ENCODE measurements around the gene NOL11.

The NOL11 gene

GRCh38 chr17:67678414-67678813 is 39.3 kb upstream of the NOL11 start:
- H3K36me3 ChIP-seq, result no peaks in the 10 kb centered on the region
- no peaks in the 10 kb centered on the region for H3K27me3 ChIP-seq
- no peak for TF ChIP-seq CTCF (IDR thresholded peaks at IDR 0.05; ENCODE audit: low read depth, low read length)
- no peak for DNase-seq
- no peaks in the 10 kb centered on the region for H3K4me1 ChIP-seq
- no peaks in the 10 kb centered on the region for H3K9me3 ChIP-seq
- H3K4me3 ChIP-seq (ENCODE audit: low read depth, low read length), result no peak overlapping the region

- no peaks in the 10 kb centered on the region for H3K27me3 ChIP-seq
- no peaks in the 10 kb centered on the region for H3K9me3 ChIP-seq
- no peak overlapping the region for H3K4me3 ChIP-seq (ENCODE audit: low read depth, low read length)
- no peaks in the 10 kb centered on the region for H3K4me1 ChIP-seq
- TF ChIP-seq CTCF (IDR thresholded peaks at IDR 0.05; ENCODE audit: low read depth, low read length), result no peak
- H3K36me3 ChIP-seq, result no peaks in the 10 kb centered on the region
- no peak for DNase-seq
Measured at GRCh38 chr17:67679225-67679624, 38.5 kb upstream of the NOL11 start.

DNA sequence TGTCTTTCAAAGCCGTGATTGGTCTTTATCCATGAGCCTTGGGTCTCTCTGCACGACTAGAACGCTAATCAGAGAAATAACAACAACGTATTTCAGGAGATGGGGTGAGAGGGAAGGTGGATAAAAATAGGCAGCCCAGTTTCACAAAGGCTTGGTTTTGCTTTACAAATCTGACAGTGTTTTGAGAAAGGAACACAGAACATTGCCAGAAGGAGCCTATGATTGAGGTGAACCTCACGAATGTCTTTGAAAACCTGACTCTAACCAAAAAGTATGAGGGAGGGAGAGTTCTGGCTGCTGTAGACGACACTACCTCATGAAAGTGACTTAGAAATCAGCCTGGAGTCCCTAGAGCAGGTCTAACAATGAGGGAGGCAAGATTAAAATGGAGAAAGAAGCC is 38.0 kb upstream of the NOL11 start:
- H3K36me3 ChIP-seq, result no peaks in the 10 kb centered on the region
- H3K9me3 ChIP-seq, result no peaks in the 10 kb centered on the region
- H3K4me3 ChIP-seq (ENCODE audit: low read depth, low read length), result no peak overlapping the region
- TF ChIP-seq CTCF (IDR thresholded peaks at IDR 0.05; ENCODE audit: low read depth, low read length), result no peak
- no peaks in the 10 kb centered on the region for H3K4me1 ChIP-seq
- no peaks in the 10 kb centered on the region for H3K27me3 ChIP-seq
- no peak for DNase-seq

DNA sequence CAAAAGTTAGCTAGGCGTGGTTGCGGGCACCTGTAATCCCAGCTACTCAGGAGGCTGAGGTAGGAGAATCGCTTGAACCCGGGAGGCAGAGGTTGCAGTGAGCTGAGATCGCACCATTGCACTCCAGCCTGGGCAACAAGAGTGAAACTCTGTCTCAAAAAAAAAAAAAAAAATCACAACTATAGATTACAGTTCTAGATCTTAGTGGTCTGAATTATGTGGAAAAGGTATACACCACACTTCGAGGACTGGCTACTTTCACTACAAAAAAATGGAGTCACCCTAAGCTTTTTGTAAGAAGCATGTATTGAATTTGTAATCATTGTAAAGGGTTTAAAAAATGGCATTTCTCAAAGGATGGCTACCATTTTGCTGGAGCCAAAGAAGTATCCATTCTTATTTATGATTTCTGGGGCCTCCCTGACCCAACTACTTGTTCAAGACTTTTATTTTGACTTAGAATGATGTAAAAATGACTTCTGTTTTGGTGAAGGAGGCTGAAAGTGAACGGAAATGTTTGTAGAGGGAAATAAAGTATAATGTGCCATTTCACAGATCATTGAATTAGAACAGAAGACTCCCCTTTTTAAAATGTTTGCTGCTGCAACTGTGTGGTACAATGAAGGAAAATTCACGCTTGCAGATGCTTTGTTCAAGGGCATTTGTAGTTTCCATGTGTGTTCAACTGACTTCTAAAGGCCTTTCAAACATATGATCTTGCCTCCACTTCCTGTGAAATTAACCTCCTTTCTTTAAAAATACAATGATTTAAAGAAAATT is 37.1 kb upstream of the NOL11 start:
- TF ChIP-seq CTCF (IDR thresholded peaks at IDR 0.05; ENCODE audit: low read depth, low read length), result no peak
- H3K36me3 ChIP-seq, result no peaks in the 10 kb centered on the region
- H3K4me1 ChIP-seq, result no peaks in the 10 kb centered on the region
- DNase-seq, result no peak
- H3K9me3 ChIP-seq, result no peaks in the 10 kb centered on the region
- H3K4me3 ChIP-seq (ENCODE audit: low read depth, low read length), result no peak overlapping the region
- H3K27me3 ChIP-seq, result no peaks in the 10 kb centered on the region

DNA sequence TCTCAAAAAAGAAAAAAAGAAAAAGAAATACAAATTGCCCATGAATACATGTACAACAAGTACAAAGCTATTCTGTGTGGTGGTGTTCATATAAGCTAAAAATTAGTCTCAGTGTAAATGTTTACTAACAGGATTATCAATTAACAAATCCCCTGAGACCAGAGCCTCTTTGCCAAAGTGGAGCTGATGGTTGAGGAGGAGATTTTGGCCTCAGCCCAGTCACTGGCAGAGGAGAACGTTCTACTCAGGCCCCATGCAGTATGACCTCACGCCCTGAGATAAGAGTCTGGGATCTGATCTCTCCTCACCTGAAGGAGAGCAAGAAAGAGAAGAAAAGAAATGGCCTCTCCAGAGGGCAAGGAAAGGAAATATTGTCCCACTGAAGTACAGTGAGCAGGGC is 35.5 kb upstream of the NOL11 start:
- Histone ChIP-seq H3K4me1 (no peaks in the 10 kb centered on the region), H3K27me3 (no peaks in the 10 kb centered on the region), H3K36me3 (no peaks in the 10 kb centered on the region), H3K9me3 (no peaks in the 10 kb centered on the region), H3K4me3 (ENCODE audit: low read depth, low read length) (no peak overlapping the region)
- peak; percentile 16 for DNase-seq
- no peak for TF ChIP-seq CTCF (IDR thresholded peaks at IDR 0.05; ENCODE audit: low read depth, low read length)

DNA sequence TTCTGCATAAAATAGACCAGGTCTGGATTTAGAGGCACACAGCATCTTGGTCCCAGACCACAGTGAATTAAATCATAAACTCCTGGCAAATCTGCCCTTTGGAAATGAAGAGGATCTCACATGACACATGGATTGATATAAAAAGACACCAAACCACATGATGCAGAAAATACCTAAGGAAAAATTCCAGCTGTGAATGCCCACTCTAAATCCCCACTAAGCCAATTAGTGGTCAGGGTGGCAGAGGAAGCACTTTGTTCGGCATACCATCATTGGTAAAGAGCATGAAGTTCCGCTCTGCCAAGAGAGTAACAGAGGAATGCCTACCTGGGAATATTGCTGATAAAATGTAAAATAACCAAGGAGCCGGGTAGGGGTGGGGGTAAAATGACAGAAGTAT is 32.4 kb upstream of the NOL11 start:
- no peak overlapping the region for H3K4me3 ChIP-seq (ENCODE audit: low read depth, low read length)
- H3K27me3 ChIP-seq, result no peaks in the 10 kb centered on the region
- H3K4me1 ChIP-seq, result no peaks in the 10 kb centered on the region
- DNase-seq, result no peak
- H3K36me3 ChIP-seq, result no peaks in the 10 kb centered on the region
- no peaks in the 10 kb centered on the region for H3K9me3 ChIP-seq
- TF ChIP-seq CTCF (IDR thresholded peaks at IDR 0.05; ENCODE audit: low read depth, low read length), result no peak

All from BE2C (cell line).